Measurements from ENCODE around the gene PLCB1. TPM values are rescaled to one million over a fixed set of nuclear protein-coding genes. Genes with fewer than 3 reads are reported as not detected.

The PLCB1 gene
- total RNA-seq, 1 donor = 13.4 TPM

GRCh38 chr20:8903655-8904605, 771.9 kb downstream of the PLCB1 start:
- H3K36me3 ChIP-seq (ENCODE audit: insufficient read depth, low read length) = no peaks in the 10 kb centered on the region
- no peak overlapping the region for H3K4me2 ChIP-seq (ENCODE audit: insufficient read depth, low read length)
- TF ChIP-seq, protein P1, sequence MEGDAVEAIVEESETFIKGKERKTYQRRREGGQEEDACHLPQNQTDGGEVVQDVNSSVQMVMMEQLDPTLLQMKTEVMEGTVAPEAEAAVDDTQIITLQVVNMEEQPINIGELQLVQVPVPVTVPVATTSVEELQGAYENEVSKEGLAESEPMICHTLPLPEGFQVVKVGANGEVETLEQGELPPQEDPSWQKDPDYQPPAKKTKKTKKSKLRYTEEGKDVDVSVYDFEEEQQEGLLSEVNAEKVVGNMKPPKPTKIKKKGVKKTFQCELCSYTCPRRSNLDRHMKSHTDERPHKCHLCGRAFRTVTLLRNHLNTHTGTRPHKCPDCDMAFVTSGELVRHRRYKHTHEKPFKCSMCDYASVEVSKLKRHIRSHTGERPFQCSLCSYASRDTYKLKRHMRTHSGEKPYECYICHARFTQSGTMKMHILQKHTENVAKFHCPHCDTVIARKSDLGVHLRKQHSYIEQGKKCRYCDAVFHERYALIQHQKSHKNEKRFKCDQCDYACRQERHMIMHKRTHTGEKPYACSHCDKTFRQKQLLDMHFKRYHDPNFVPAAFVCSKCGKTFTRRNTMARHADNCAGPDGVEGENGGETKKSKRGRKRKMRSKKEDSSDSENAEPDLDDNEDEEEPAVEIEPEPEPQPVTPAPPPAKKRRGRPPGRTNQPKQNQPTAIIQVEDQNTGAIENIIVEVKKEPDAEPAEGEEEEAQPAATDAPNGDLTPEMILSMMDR (IDR thresholded peaks at IDR 0.05; ENCODE audit: extremely low read depth, low read depth, low read length) = no peak
- H3K9me3 ChIP-seq (ENCODE audit: low read depth, low read length) = no peaks in the 10 kb centered on the region
- H3K4me1 ChIP-seq (ENCODE audit: insufficient read depth, low read length) = no peaks in the 10 kb centered on the region
- no peaks in the 10 kb centered on the region for H4K20me1 ChIP-seq (ENCODE audit: insufficient read depth, low read length)
- no peak overlapping the region for H3K4me3 ChIP-seq (ENCODE audit: insufficient read depth, low read length)
- H3K27me3 ChIP-seq (ENCODE audit: insufficient read depth, low read length) = no peaks in the 10 kb centered on the region
- DNase-seq (ENCODE audit: insufficient read length, low spot score, missing footprints) = no peak
- H3K79me2 ChIP-seq (ENCODE audit: insufficient read depth, low read length) = no peaks in the 10 kb centered on the region
- no peak overlapping the region for H2AFZ ChIP-seq (ENCODE audit: low read length)
- H3K27ac ChIP-seq (ENCODE audit: low read depth, low read length) = no peak overlapping the region

GRCh38 chr20:8909596-8909995, 777.5 kb downstream of the PLCB1 start:
- no peak for DNase-seq (ENCODE audit: insufficient read length, low spot score, missing footprints)
- Histone ChIP-seq H3K4me2 (ENCODE audit: insufficient read depth, low read length) (no peak overlapping the region), H4K20me1 (ENCODE audit: insufficient read depth, low read length) (no peaks in the 10 kb centered on the region), H3K4me1 (ENCODE audit: insufficient read depth, low read length) (no peaks in the 10 kb centered on the region), H3K36me3 (ENCODE audit: insufficient read depth, low read length) (no peaks in the 10 kb centered on the region), H3K9me3 (ENCODE audit: low read depth, low read length) (no peaks in the 10 kb centered on the region), H3K4me3 (ENCODE audit: insufficient read depth, low read length) (no peak overlapping the region), H3K79me2 (ENCODE audit: insufficient read depth, low read length) (no peaks in the 10 kb centered on the region), H2AFZ (ENCODE audit: low read length) (peak overlapping the region; percentile 15), H3K27me3 (ENCODE audit: insufficient read depth, low read length) (no peaks in the 10 kb centered on the region), H3K27ac (ENCODE audit: low read depth, low read length) (no peak overlapping the region)
- TF ChIP-seq, protein P1 (IDR thresholded peaks at IDR 0.05; ENCODE audit: extremely low read depth, low read depth, low read length) = no peak

GRCh38 chr20:8912096-8912495, 780.0 kb downstream of the PLCB1 start:
- H3K27ac ChIP-seq (ENCODE audit: low read depth, low read length) = no peak overlapping the region
- no peaks in the 10 kb centered on the region for H3K4me1 ChIP-seq (ENCODE audit: insufficient read depth, low read length)
- no peak overlapping the region for H2AFZ ChIP-seq (ENCODE audit: low read length)
- no peak overlapping the region for H3K4me3 ChIP-seq (ENCODE audit: insufficient read depth, low read length)
- H3K4me2 ChIP-seq (ENCODE audit: insufficient read depth, low read length) = no peak overlapping the region
- H4K20me1 ChIP-seq (ENCODE audit: insufficient read depth, low read length) = no peaks in the 10 kb centered on the region
- H3K27me3 ChIP-seq (ENCODE audit: insufficient read depth, low read length) = no peaks in the 10 kb centered on the region
- no peaks in the 10 kb centered on the region for H3K36me3 ChIP-seq (ENCODE audit: insufficient read depth, low read length)
- H3K9me3 ChIP-seq (ENCODE audit: low read depth, low read length) = no peaks in the 10 kb centered on the region
- TF ChIP-seq, protein P1 (IDR thresholded peaks at IDR 0.05; ENCODE audit: extremely low read depth, low read depth, low read length) = no peak
- no peak for DNase-seq (ENCODE audit: insufficient read length, low spot score, missing footprints)
- H3K79me2 ChIP-seq (ENCODE audit: insufficient read depth, low read length) = no peaks in the 10 kb centered on the region

DNA sequence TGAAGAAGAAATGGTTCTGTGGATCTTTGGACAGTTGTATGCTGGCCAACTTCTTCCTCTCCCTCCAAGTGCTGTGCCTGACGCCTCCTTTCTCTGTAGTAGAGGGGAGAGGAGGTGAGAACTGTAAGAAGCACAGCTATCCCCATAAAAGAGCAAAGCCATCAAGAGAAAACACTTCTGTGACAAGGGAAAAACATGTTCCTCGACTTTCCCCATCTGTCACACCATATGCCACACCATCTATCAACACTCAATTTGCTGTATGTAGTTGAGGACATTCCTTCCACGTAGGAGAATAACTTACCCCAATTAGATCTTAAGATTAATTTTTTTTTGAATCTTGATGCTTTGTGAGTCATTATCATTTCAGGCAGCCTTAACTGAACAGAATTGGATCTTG, 780.7 kb downstream of the PLCB1 start:
- H3K27ac ChIP-seq (ENCODE audit: low read depth, low read length) = no peak overlapping the region
- H3K79me2 ChIP-seq (ENCODE audit: insufficient read depth, low read length) = no peaks in the 10 kb centered on the region
- no peaks in the 10 kb centered on the region for H4K20me1 ChIP-seq (ENCODE audit: insufficient read depth, low read length)
- no peak overlapping the region for H3K4me2 ChIP-seq (ENCODE audit: insufficient read depth, low read length)
- DNase-seq (ENCODE audit: insufficient read length, low spot score, missing footprints) = no peak
- H3K36me3 ChIP-seq (ENCODE audit: insufficient read depth, low read length) = no peaks in the 10 kb centered on the region
- TF ChIP-seq, protein P1 (IDR thresholded peaks at IDR 0.05; ENCODE audit: extremely low read depth, low read depth, low read length) = no peak
- no peak overlapping the region for H2AFZ ChIP-seq (ENCODE audit: low read length)
- H3K27me3 ChIP-seq (ENCODE audit: insufficient read depth, low read length) = no peaks in the 10 kb centered on the region
- H3K4me1 ChIP-seq (ENCODE audit: insufficient read depth, low read length) = no peaks in the 10 kb centered on the region
- no peaks in the 10 kb centered on the region for H3K9me3 ChIP-seq (ENCODE audit: low read depth, low read length)
- no peak overlapping the region for H3K4me3 ChIP-seq (ENCODE audit: insufficient read depth, low read length)
